ENCODE measurements around the gene GRIK4.

The GRIK4 gene

GRCh38 chr11:120954381-120954780, 442.8 kb downstream of the GRIK4 start:
- in situ Hi-C loops (cut with MboI; ENCODE audit: low sequenced_read_pairs, unreplicated experiment) = loop anchor here (10.0 kb wide), 1 partner anchor 450 kb away; no protein-coding TSS in a partner anchor
- no peak for TF ChIP-seq CTCF (IDR thresholded peaks at IDR 0.05; ENCODE audit: borderline replicate concordance, control extremely low read depth, extremely low read depth, insufficient read depth, missing control alignments)
- DNase-seq (ENCODE audit: low spot score) = no peak

GRCh38 chr11:120956710-120957495, 445.4 kb downstream of the GRIK4 start:
- DNase-seq (ENCODE audit: low spot score) = peak; percentile 34
- in situ Hi-C loops (cut with MboI; ENCODE audit: low sequenced_read_pairs, unreplicated experiment) = loop anchor here (10.0 kb wide), 1 partner anchor 452 kb away; no protein-coding TSS in a partner anchor
- TF ChIP-seq CTCF (IDR thresholded peaks at IDR 0.05; ENCODE audit: borderline replicate concordance, control extremely low read depth, extremely low read depth, insufficient read depth, missing control alignments) = no peak

- in situ Hi-C loops (cut with MboI; ENCODE audit: low sequenced_read_pairs, unreplicated experiment) = loop anchor here (10.0 kb wide), 1 partner anchor 453 kb away; no protein-coding TSS in a partner anchor
- DNase-seq (ENCODE audit: low spot score) = no peak
- no peak for TF ChIP-seq CTCF (IDR thresholded peaks at IDR 0.05; ENCODE audit: borderline replicate concordance, control extremely low read depth, extremely low read depth, insufficient read depth, missing control alignments)
Observed at GRCh38 chr11:120958185-120958584, 446.6 kb downstream of the GRIK4 start.

GRCh38 chr11:120959189-120959588, 447.6 kb downstream of the GRIK4 start:
- TF ChIP-seq CTCF (IDR thresholded peaks at IDR 0.05; ENCODE audit: borderline replicate concordance, control extremely low read depth, extremely low read depth, insufficient read depth, missing control alignments) = no peak
- DNase-seq (ENCODE audit: low spot score) = no peak
- in situ Hi-C loops (cut with MboI; ENCODE audit: low sequenced_read_pairs, unreplicated experiment) = loop anchor here (10.0 kb wide), 1 partner anchor 454 kb away; no protein-coding TSS in a partner anchor

- DNase-seq (ENCODE audit: low spot score) = no peak
- in situ Hi-C loops (cut with MboI; ENCODE audit: low sequenced_read_pairs, unreplicated experiment) = no loop called here
- TF ChIP-seq CTCF (IDR thresholded peaks at IDR 0.05; ENCODE audit: borderline replicate concordance, control extremely low read depth, extremely low read depth, insufficient read depth, missing control alignments) = no peak
Observed at GRCh38 chr11:120964857-120965256, 453.3 kb downstream of the GRIK4 start.

- in situ Hi-C loops (cut with MboI; ENCODE audit: low sequenced_read_pairs, unreplicated experiment) = no loop called here
Observed at GRCh38 chr11:120966840-120967239, 455.3 kb downstream of the GRIK4 start.

More at GRCh38 chr11:120966840-120967239, 455.3 kb downstream of the GRIK4 start:
- DNase-seq (ENCODE audit: low spot score) = no peak
- no peak for TF ChIP-seq CTCF (IDR thresholded peaks at IDR 0.05; ENCODE audit: borderline replicate concordance, control extremely low read depth, extremely low read depth, insufficient read depth, missing control alignments)

All from GM13976 (cell line).